ENCODE results near the gene IL18. TPM values are rescaled to one million over a fixed set of nuclear protein-coding genes. Genes with fewer than 3 reads are reported as not detected.
"Not testable (repeated sequence)": the region's sequence is repeated elsewhere in the genome, so short reads cannot be mapped to it uniquely, and the experiment has no call there.

The IL18 gene
- polyA plus RNA-seq, 1 donor (not counting 4 experiments of a cell fraction or from before 2014, with no cell fraction given), result 205 TPM

- Histone ChIP-seq H3K27me3 (ENCODE audit: control insufficient read depth, extremely low read depth, insufficient read depth, low read length) (no peaks in the 10 kb centered on the region), H3K36me3 (ENCODE audit: control insufficient read depth in 2 of 2, extremely low read depth in 1 of 2, insufficient read depth in 2 of 2, low read length in 2 of 2) (no peaks in the 10 kb centered on the region), H3K9me3 (ENCODE audit: control insufficient read depth, low read depth, low read length) (no peaks in the 10 kb centered on the region), H3K9ac (ENCODE audit: control insufficient read depth, extremely low read depth, insufficient read depth, low read length) (peak overlapping the region; percentile 93), H3K9me1 (ENCODE audit: control insufficient read depth, extremely low read depth, insufficient read depth, low read length) (no peaks in the 10 kb centered on the region), H3K4me1 (ENCODE audit: control insufficient read depth, extremely low read depth, insufficient read depth, low read length) (peaks cover 51% of the 10 kb centered on the region), H3K4me3 (ENCODE audit: control insufficient read depth in 2 of 3, extremely low read depth in 1 of 3, insufficient read depth in 2 of 3, low read depth in 1 of 3, low read length in 3 of 3) (peak overlapping the region; percentile 64 to 99 (median 92)), H3K27ac (ENCODE audit: control insufficient read depth, insufficient read depth, low read length) (peak overlapping the region; percentile 96), H3K4me2 (ENCODE audit: control insufficient read depth, extremely low read depth, insufficient read depth, low read depth, low read length) (peak overlapping the region; percentile 94), H4K20me1 (ENCODE audit: control insufficient read depth, extremely low read depth, insufficient read depth, low read length) (no peaks in the 10 kb centered on the region), H2AFZ (ENCODE audit: control insufficient read depth, low read length) (no peak overlapping the region), H3K79me2 (ENCODE audit: control insufficient read depth, insufficient read depth, low read length) (peaks cover 44% of the 10 kb centered on the region)
- dilution Hi-C loops (cut with MboI; ENCODE audit: extremely low pct_ligation_motif_present, low sequenced_read_pairs), result no loop called here
- DNase-seq (ENCODE audit: low read depth, low spot score) (no peak), FAIRE-seq (peak; percentile 80)
- TF ChIP-seq EZH2 (IDR thresholded peaks at IDR 0.05; ENCODE audit: low read length) (no peak), CTCF (optimal IDR thresholded peaks at IDR 0.05 in 1 of 3, IDR thresholded peaks at IDR 0.05 in 1 of 3, conservative IDR thresholded peaks at IDR 0.05 in 1 of 3; ENCODE audit: extremely low read depth in 1 of 3, insufficient read depth in 2 of 3, low read length in 3 of 3) (no peak)
Measured at GRCh38 chr11:112162761-112163546, 940 bp downstream of the IL18 start.

- DNase-seq (ENCODE audit: low read depth, low spot score); H3K36me3 ChIP-seq (ENCODE audit: control insufficient read depth in 2 of 2, extremely low read depth in 1 of 2, insufficient read depth in 2 of 2, low read length in 2 of 2); H3K27me3 ChIP-seq (ENCODE audit: control insufficient read depth, extremely low read depth, insufficient read depth, low read length); H3K9me1 ChIP-seq (ENCODE audit: control insufficient read depth, extremely low read depth, insufficient read depth, low read length); H3K9me3 ChIP-seq (ENCODE audit: control insufficient read depth, low read depth, low read length); FAIRE-seq; H2AFZ ChIP-seq (ENCODE audit: control insufficient read depth, low read length); dilution Hi-C loops (cut with MboI; ENCODE audit: extremely low pct_ligation_motif_present, low sequenced_read_pairs); H4K20me1 ChIP-seq (ENCODE audit: control insufficient read depth, extremely low read depth, insufficient read depth, low read length): not testable (repeated sequence)
- Histone ChIP-seq H3K27ac (ENCODE audit: control insufficient read depth, insufficient read depth, low read length) (peak overlapping the region; percentile 96), H3K9ac (ENCODE audit: control insufficient read depth, extremely low read depth, insufficient read depth, low read length) (peak overlapping the region; percentile 93), H3K79me2 (ENCODE audit: control insufficient read depth, insufficient read depth, low read length) (peaks cover 44% of the 10 kb centered on the region), H3K4me3 (ENCODE audit: control insufficient read depth in 2 of 3, extremely low read depth in 1 of 3, insufficient read depth in 2 of 3, low read depth in 1 of 3, low read length in 3 of 3) (peak overlapping the region; percentile 64 to 99 (median 92)), H3K4me2 (ENCODE audit: control insufficient read depth, extremely low read depth, insufficient read depth, low read depth, low read length) (peak overlapping the region; percentile 94), H3K4me1 (ENCODE audit: control insufficient read depth, extremely low read depth, insufficient read depth, low read length) (peaks cover 56% of the 10 kb centered on the region)
Measured at GRCh38 chr11:112162200-112162599, 1.7 kb downstream of the IL18 start.
